HG02884 (cell line): ENCODE data around the gene DEGS2.

Source experiments
- ATAC-seq: cut with Tn5 transposase; IDR thresholded peaks from one replicate; pipeline ENCODE4 v1.9.1; 2021; ENCODE audit warnings: mild to moderate bottlenecking, moderate library complexity; ENCODE audit not compliant: unreplicated experiment

DEGS2 gene

DNA sequence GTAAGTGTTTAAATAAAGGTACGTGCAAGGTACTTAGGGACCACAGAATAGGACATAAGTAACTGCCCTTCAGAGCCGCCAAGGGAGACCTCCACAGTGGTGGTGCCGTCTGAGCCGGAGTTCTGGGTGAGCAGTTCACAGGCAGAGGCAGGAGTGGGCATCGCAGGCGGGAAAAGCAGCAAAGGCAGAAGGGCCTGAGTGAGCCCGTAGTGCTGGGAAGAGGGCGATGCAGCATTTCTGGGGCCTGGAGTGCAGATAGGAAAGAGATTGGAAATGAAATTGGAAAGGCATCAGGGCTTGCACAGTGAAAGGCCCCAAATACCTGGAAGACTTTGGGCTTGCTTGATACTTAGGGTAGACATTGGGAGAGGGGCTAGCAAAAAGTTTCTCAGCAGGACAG is 61.3 kb downstream of the DEGS2 start:
- ATAC-seq, result no peak

DNA sequence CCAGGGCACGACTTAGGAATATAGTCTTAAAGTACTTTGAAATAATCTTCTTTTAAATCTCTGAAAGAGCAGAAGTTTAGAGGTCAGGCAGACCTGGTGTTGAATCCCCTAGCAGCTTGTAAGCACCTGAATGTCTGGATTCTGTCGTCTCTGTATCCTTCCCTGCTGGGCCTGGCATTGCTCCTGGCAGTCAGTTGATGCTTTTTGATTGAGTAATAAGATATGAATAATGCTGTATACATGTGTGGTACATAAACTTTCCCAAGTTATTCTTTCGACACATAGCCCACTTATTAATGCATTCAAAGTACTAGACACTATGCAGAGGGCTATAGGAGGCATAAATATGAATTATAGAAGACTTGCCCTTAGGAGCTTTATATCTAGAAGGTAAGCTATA is 62.8 kb downstream of the DEGS2 start:
- ATAC-seq, result no peak
